Measurements from ENCODE around the gene HYLS1. TPM values are rescaled to one million over a fixed set of nuclear protein-coding genes. Genes with fewer than 3 reads are reported as not detected.
A peak's percentile ranks its signal among the peaks of the same experiment; 100 is the strongest.

The HYLS1 gene
- total RNA-seq, 4 donors from 2014 or later, result 4.2 to 9.8 (median 6.4) TPM

DNA sequence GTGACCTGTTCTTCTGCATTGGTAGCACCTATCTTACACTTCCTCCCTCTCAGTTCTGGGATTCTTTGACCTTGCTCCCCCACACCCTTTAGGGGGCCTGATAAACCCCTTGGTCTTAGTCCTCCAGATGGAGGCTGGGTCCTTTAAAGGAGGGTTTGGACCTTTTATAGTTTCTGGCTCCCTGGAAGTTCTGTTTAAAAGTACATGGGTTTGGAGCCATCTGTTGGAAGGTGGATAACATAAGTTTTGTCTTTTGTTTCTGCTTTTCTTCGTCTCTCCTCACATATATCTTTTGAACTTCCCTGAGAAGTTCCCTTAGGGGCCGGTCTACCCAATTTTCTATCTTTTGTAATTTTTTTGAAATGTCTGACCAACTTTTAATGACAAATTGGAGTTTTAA, 17.9 kb upstream of the HYLS1 start:
- no peak for ATAC-seq
- WGBS, 2 donors (ENCODE audit: low coverage in 1 of 2), result 80 to 90% methylated on average over 1 of the region's 2 CpGs
- no peaks in the 10 kb centered on the region for H3K36me3 ChIP-seq

DNA sequence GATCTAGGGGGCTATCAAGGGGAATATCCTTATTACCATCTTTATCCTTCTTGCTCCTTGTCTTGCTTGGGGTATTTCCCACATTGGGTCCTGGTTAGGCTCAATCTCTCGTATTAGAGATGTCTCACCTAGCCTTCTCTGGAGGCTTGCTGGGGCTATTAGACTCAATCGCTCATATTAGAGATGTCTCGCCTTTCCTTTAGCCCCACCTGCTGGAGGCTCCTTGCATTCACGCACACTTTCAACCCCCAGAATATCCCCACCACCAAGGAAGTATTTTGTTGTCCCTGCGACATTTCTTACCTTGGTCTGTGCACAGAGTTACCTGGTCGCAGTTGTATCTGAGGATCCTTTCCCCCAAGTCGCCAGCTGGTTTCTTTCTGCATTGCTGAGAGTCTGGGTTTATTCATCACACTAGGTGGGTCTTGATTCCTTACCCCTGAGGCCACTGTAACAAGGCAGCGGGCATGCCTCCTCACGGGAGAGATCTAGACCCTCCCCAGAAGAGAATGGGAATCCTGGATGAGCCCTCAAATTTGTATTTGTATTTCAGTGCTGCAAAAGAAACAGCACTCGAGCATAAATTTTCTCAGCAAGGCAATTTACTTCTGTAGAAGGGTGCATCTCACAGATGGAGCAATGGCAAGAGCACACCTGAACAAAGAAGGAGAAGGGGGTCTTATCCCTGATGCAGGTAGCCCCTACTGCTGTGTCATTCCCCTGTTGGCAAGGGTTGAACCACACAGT, 15.9 kb upstream of the HYLS1 start:
- Histone ChIP-seq H3K4me3 (no peak overlapping the region), H3K27ac (no peak overlapping the region), H3K36me3 (no peaks in the 10 kb centered on the region), H3K9me3 (no peaks in the 10 kb centered on the region), H3K4me1 (peaks cover 0 to 5% (median 0%) of the 10 kb centered on the region in 3 donors), H3K27me3 (no peaks in the 10 kb centered on the region)
- ATAC-seq, result no peak
- WGBS, 2 donors (ENCODE audit: low coverage in 1 of 2), result 62 to 72% methylated on average over 7 to 9 of the region's 10 CpGs
- TF ChIP-seq, protein P1, sequence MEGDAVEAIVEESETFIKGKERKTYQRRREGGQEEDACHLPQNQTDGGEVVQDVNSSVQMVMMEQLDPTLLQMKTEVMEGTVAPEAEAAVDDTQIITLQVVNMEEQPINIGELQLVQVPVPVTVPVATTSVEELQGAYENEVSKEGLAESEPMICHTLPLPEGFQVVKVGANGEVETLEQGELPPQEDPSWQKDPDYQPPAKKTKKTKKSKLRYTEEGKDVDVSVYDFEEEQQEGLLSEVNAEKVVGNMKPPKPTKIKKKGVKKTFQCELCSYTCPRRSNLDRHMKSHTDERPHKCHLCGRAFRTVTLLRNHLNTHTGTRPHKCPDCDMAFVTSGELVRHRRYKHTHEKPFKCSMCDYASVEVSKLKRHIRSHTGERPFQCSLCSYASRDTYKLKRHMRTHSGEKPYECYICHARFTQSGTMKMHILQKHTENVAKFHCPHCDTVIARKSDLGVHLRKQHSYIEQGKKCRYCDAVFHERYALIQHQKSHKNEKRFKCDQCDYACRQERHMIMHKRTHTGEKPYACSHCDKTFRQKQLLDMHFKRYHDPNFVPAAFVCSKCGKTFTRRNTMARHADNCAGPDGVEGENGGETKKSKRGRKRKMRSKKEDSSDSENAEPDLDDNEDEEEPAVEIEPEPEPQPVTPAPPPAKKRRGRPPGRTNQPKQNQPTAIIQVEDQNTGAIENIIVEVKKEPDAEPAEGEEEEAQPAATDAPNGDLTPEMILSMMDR (IDR thresholded peaks at IDR 0.05), result peak in 3 of 4 experiments; percentile 9 to 45 (median 16)
- TF ChIP-seq EP300 (IDR thresholded peaks at IDR 0.05), result no peak
- no peak for TF ChIP-seq POLR2AphosphoS5 (IDR thresholded peaks at IDR 0.05)

More for the DNA sequence above, 17.9 kb upstream of the HYLS1 start:
- Histone ChIP-seq H3K27ac (no peak overlapping the region), H3K9me3 (no peaks in the 10 kb centered on the region), H3K4me1 (peaks cover 0 to 2% (median 0%) of the 10 kb centered on the region in 3 donors), H3K27me3 (no peaks in the 10 kb centered on the region), H3K4me3 (no peak overlapping the region)
- no peak for TF ChIP-seq EP300 (IDR thresholded peaks at IDR 0.05)
- TF ChIP-seq, protein P1 (IDR thresholded peaks at IDR 0.05), result no peak
- TF ChIP-seq POLR2A (IDR thresholded peaks at IDR 0.05), result no peak
- TF ChIP-seq POLR2AphosphoS5 (IDR thresholded peaks at IDR 0.05), result no peak

GRCh38 chr11:125872138-125872491, 15.4 kb upstream of the HYLS1 start:
- no peaks in the 10 kb centered on the region for H3K36me3 ChIP-seq
- no peak for TF ChIP-seq POLR2A (IDR thresholded peaks at IDR 0.05)
- TF ChIP-seq, protein P1 (IDR thresholded peaks at IDR 0.05), result no peak
- H3K4me1 ChIP-seq, result peaks cover 0 to 5% (median 0%) of the 10 kb centered on the region in 3 donors
- no peak overlapping the region for H3K27ac ChIP-seq
- H3K4me3 ChIP-seq, result no peak overlapping the region
- no peaks in the 10 kb centered on the region for H3K9me3 ChIP-seq
- no peaks in the 10 kb centered on the region for H3K27me3 ChIP-seq
- no peak for ATAC-seq

DNA sequence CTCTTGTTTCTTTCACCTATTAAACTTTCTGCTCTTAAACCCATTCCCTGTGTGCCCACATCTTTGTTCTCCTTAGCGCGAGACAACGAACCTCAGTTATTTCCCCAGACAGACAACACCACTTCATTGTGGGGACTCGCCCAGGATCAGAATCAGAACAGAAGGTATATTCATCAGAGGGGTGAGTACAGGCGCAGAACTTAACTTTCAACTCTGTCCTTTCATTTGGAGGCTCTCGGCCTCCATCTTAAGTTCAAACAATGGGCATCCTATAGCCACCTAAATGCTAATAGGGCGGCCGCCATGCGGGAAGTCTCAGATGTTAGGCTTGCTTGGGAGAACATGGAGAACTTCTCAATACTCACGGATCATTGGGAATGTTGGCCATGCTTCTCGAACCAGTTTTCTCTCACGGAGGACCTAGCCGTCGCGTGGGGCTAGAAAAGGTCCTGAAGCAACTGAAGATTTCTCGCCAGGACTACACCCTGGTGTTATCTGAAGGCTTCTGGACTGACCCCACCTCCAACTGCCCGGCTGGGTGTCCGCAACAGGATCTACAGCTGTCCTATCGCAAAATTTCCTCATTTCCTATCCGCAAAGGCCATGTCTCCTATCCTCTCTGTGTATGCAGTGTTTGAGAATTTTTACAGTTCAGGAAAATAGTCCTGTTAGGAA, 13.4 kb upstream of the HYLS1 start:
- peaks cover 0 to 5% (median 0%) of the 10 kb centered on the region in 3 donors for H3K4me1 ChIP-seq
- H3K9me3 ChIP-seq, result no peaks in the 10 kb centered on the region
- ATAC-seq, result no peak
- no peaks in the 10 kb centered on the region for H3K36me3 ChIP-seq
- H3K27ac ChIP-seq, result no peak overlapping the region
- TF ChIP-seq EP300 (IDR thresholded peaks at IDR 0.05), result no peak
- TF ChIP-seq, protein P1 (IDR thresholded peaks at IDR 0.05), result no peak
- 40 to 67% methylated on average over 1 to 11 of the region's 20 CpGs for WGBS, 2 donors (ENCODE audit: low coverage in 1 of 2)
- no peak overlapping the region for H3K4me3 ChIP-seq
- H3K27me3 ChIP-seq, result no peaks in the 10 kb centered on the region

DNA sequence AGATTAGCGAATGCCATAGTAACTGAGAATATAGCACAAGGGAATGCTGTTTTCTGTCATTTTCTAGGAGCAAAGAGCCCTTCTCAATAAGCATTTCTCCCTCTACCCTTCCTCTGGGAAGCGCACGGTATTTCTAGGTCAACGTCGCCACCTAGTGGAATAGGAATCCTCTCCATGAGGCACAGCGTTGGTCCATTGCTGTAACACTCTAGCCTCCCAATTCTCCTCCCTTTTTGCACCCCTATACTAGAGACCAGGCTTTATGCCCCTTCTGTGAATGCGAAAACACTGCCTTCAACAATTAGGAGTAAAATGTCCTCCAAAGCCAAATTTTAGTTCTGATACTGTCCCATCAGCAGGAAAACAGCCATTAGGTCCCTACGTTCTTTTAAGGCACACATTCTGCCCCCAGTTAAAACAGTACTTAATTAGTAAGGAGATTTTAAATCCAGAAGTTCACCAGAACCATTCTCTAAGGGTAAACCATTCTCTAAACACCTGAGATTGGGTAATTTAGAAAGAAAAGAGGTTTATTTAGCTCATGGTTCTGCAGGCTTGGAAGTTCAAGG, 12.8 kb upstream of the HYLS1 start:
- TF ChIP-seq, protein P1 (IDR thresholded peaks at IDR 0.05), result peak; percentile 53 to 74 (median 68)
- no peak for TF ChIP-seq EP300 (IDR thresholded peaks at IDR 0.05)
- 5 to 7% methylated on average over 6 to 8 of the region's 8 CpGs for WGBS, 2 donors (ENCODE audit: low coverage in 1 of 2)
- Histone ChIP-seq H3K4me1 (peaks cover 0 to 5% (median 0%) of the 10 kb centered on the region in 3 donors), H3K9me3 (no peaks in the 10 kb centered on the region), H3K36me3 (no peaks in the 10 kb centered on the region), H3K27ac (no peak overlapping the region), H3K4me3 (no peak overlapping the region), H3K27me3 (no peaks in the 10 kb centered on the region)
- ATAC-seq, result peak; percentile 72
